DOHH2 (cell line): ENCODE measurements around the gene CHTF8.

Experiments used
- H3F3A ChIP-seq: fragments of 200-600 bp; sonication (generic), shearing (Covaris generic); 2 replicates; pipeline ENCODE4 v1.6.0; 2016; ENCODE audit warnings: antibody characterized with exemption, mild to moderate bottlenecking; ENCODE audit not compliant: control insufficient read depth, insufficient read depth
- H3K27ac ChIP-seq: fragments of 200-600 bp; sonication (generic); 2 replicates; pipeline ENCODE4 v1.5.1; 2014; ENCODE audit warnings: low read depth, mild to moderate bottlenecking, low read length, moderate library complexity
- H3K27me3 ChIP-seq: fragments of 200-600 bp; sonication (generic); 2 replicates; pipeline ENCODE4 v1.6.1; 2014; ENCODE audit warnings: mild to moderate bottlenecking, low read length, mixed read lengths; ENCODE audit not compliant: control insufficient read depth
- H3K36me3 ChIP-seq: fragments of 200-600 bp; sonication (generic); 2 replicates; pipeline ENCODE4 v1.6.1; 2014; ENCODE audit warnings: mild to moderate bottlenecking, low read length, moderate library complexity, mixed read lengths; ENCODE audit not compliant: control insufficient read depth
- H3K4me1 ChIP-seq: fragments of 200-600 bp; sonication (generic); 2 replicates; pipeline ENCODE4 v1.6.1; 2014; ENCODE audit warnings: mild to moderate bottlenecking, low read length, mixed read lengths; ENCODE audit not compliant: control insufficient read depth
- H3K4me2 ChIP-seq: fragments of 200-600 bp; sonication (generic); 2 replicates; pipeline ENCODE4 v1.6.0; 2014; ENCODE audit warnings: mild to moderate bottlenecking, low read length, moderate library complexity
- H3K4me3 ChIP-seq: fragments of 200-600 bp; sonication (generic); 2 replicates; pipeline ENCODE4 v1.5.1; 2014; ENCODE audit warnings: mild to moderate bottlenecking, low read length, mixed read lengths
- H3K79me2 ChIP-seq: fragments of 200-600 bp; sonication (generic); 2 replicates; pipeline ENCODE4 v1.6.1; 2014; ENCODE audit warnings: mild to moderate bottlenecking, low read length, mixed read lengths; ENCODE audit not compliant: control insufficient read depth
- H3K9me2 ChIP-seq: fragments of 200-600 bp; sonication (generic); replicated peaks from 2 replicates; pipeline ENCODE4 v1.6.1; 2014; ENCODE audit warnings: mild to moderate bottlenecking, low read length, mixed read lengths; ENCODE audit not compliant: control insufficient read depth
- H3K9me3 ChIP-seq: fragments of 200-600 bp; sonication (generic); 2 replicates; pipeline ENCODE4 v1.6.1; 2014; ENCODE audit warnings: antibody characterized with exemption, low read length, mixed read lengths; ENCODE audit not compliant: control insufficient read depth, insufficient read depth
- H4K20me1 ChIP-seq: fragments of 200-600 bp; sonication (generic); 2 replicates; pipeline ENCODE4 v1.6.0; 2014; ENCODE audit warnings: low read depth, mild to moderate bottlenecking, antibody characterized with exemption, low read length, moderate library complexity; ENCODE audit not compliant: control insufficient read depth, insufficient read depth
- CTCF ChIP-seq: fragments of 200-600 bp; sonication (generic); IDR thresholded peaks from one replicate; pipeline ENCODE4 v1.5.1; 2014; ENCODE audit warnings: antibody characterized with exemption, mild to moderate bottlenecking, low read depth, low read length; ENCODE audit not compliant: poor library complexity, severe bottlenecking
- EZH2phosphoT487 ChIP-seq: fragments of 200-600 bp; sonication (generic); IDR thresholded peaks from 2 replicates; pipeline ENCODE4 v1.6.1; 2017; ENCODE audit warnings: borderline replicate concordance, mild to moderate bottlenecking, antibody characterized with exemption, low read length, moderate library complexity, mixed read lengths

Gene CHTF8

GRCh38 chr16:69083306-69083941 lies 49.0 kb downstream of the CHTF8 start:
- TF ChIP-seq CTCF (no peak), EZH2phosphoT487 (no peak)
- H3F3A ChIP-seq = no peaks in the 10 kb centered on the region
- H4K20me1 ChIP-seq = no peaks in the 10 kb centered on the region
- no peaks in the 10 kb centered on the region for H3K4me1 ChIP-seq
- no peak overlapping the region for H3K27ac ChIP-seq
- no peak overlapping the region for H3K4me2 ChIP-seq
- H3K4me3 ChIP-seq = no peak overlapping the region
- no peaks in the 10 kb centered on the region for H3K79me2 ChIP-seq
- no peaks in the 10 kb centered on the region for H3K36me3 ChIP-seq
- H3K27me3 ChIP-seq = no peaks in the 10 kb centered on the region
- no peaks in the 10 kb centered on the region for H3K9me3 ChIP-seq
- no peaks in the 10 kb centered on the region for H3K9me2 ChIP-seq

- Histone ChIP-seq H3K4me3 (no peak overlapping the region), H3F3A (no peaks in the 10 kb centered on the region), H3K36me3 (no peaks in the 10 kb centered on the region), H3K27ac (no peak overlapping the region), H3K9me3 (no peaks in the 10 kb centered on the region), H3K4me1 (no peaks in the 10 kb centered on the region), H3K79me2 (no peaks in the 10 kb centered on the region), H3K4me2 (no peak overlapping the region), H3K27me3 (no peaks in the 10 kb centered on the region), H4K20me1 (no peaks in the 10 kb centered on the region), H3K9me2 (no peaks in the 10 kb centered on the region)
- TF ChIP-seq CTCF (no peak), EZH2phosphoT487 (no peak)
These were observed 52.7 kb downstream of the CHTF8 start for GRCh38 chr16:69079697-69080096.

- H3K4me2 ChIP-seq = no peak overlapping the region
- no peaks in the 10 kb centered on the region for H3K9me2 ChIP-seq
- H3K27ac ChIP-seq = no peak overlapping the region
- no peaks in the 10 kb centered on the region for H3K9me3 ChIP-seq
- no peak overlapping the region for H3K4me3 ChIP-seq
- no peaks in the 10 kb centered on the region for H3K36me3 ChIP-seq
- no peaks in the 10 kb centered on the region for H3K79me2 ChIP-seq
- no peaks in the 10 kb centered on the region for H3K27me3 ChIP-seq
- TF ChIP-seq EZH2phosphoT487 = no peak
- no peak for TF ChIP-seq CTCF
- H3K4me1 ChIP-seq = no peaks in the 10 kb centered on the region
- H3F3A ChIP-seq = no peaks in the 10 kb centered on the region
- H4K20me1 ChIP-seq = no peaks in the 10 kb centered on the region
These were observed 54.3 kb downstream of the CHTF8 start for GRCh38 chr16:69078073-69078472.
